ENCODE measurements around the gene PRR30.

PRR30 gene

DNA sequence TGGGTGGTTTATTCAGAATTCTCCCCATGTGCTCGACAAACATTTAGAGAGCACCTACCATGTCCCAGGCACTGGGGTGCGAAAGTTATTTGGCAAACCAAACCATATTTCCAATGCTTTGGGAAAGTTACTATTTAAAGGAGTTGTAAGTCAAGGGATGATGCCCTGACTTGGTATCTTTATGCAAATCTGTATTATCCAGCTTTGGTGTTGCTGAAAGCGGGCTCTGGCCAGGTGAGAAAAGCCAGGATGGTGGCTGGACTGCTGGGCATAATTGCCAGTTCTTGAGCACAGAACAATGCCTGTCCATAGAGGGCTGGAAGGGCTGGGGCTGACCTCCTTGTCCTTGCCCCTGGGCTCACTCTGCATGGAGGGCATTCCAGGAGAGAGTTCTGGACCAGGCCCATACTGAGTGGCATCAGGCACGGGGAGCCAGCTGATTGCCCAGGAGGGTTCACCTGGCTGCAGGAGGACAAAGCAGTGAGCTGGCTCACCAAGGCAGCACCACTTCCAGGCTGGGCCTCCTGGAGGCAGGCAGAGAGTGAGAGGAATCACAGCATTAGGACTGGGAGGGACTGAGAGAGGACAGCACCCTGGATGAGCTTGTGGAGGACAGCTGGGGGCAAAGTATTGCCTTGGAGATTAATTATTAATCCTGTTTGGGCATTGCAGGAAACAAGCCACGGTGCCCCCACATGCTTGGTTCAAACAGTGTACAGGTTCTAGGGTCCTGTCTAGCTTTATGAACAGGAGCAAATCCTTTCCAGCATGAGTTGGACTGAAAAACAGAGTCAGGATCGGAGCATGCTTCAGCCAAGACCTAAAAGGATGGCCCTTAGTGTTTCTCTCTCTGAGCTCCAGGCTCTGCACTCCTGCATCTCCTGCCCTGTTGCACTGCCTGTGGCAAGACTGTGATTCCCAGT lies 45.5 kb downstream of the PRR30 start:
- ChIA-PET CTCF (interaction anchor here (0.8 to 4.0 kb wide), 9 partner anchors 9 to 209 kb away, joined by 3 to 33 read pairs (median 7); no protein-coding TSS in a partner anchor), POLR2A (interaction anchor here (0.6 kb wide), 1 partner anchor 11 kb away, joined by 3 read pairs; no protein-coding TSS in a partner anchor)
- DNase-seq (ENCODE audit: low read depth, low spot score): no peak
- TF ChIP-seq, protein P1, sequence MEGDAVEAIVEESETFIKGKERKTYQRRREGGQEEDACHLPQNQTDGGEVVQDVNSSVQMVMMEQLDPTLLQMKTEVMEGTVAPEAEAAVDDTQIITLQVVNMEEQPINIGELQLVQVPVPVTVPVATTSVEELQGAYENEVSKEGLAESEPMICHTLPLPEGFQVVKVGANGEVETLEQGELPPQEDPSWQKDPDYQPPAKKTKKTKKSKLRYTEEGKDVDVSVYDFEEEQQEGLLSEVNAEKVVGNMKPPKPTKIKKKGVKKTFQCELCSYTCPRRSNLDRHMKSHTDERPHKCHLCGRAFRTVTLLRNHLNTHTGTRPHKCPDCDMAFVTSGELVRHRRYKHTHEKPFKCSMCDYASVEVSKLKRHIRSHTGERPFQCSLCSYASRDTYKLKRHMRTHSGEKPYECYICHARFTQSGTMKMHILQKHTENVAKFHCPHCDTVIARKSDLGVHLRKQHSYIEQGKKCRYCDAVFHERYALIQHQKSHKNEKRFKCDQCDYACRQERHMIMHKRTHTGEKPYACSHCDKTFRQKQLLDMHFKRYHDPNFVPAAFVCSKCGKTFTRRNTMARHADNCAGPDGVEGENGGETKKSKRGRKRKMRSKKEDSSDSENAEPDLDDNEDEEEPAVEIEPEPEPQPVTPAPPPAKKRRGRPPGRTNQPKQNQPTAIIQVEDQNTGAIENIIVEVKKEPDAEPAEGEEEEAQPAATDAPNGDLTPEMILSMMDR (IDR thresholded peaks at IDR 0.05; ENCODE audit: insufficient read depth, low read length, missing control alignments): no peak
- no peak overlapping the region for H3K4me3 ChIP-seq (ENCODE audit: low read depth, low read length)

DNA sequence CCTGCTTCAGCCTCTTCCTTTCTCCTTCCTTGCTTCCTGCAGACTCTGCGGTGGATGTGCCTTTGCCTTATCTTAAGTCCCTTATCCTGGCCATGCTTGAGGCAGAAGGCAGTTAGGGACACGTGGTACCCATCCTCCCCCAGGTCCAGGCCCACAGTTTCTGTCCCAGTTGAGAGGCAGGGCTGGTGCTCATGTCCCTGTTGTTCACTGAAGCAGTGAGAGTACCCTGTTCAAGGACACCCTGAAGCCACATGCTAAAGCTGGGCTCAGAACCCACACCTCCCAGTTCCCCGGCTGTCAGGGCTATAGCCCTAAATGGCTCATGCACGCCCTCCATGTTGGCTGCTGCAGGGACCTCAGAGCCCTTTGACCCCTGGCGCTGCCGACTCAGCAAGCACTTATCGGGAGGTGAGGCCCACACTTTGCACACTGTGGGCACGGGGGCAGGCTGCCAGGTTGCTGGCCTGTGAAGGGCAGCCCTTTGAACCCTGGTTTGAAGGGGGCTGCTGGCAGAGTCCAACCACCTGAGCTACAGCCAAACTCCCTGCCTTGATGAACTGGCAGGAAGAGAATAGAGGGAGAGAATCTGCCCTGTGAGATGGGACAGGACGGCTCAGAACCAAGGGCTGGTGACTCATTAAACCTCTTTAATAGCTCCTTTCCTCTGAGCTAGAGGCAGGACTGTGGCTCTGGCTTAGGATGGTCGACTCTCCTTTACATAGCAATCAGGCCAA lies 46.3 kb downstream of the PRR30 start:
- TF ChIP-seq, protein P1 (IDR thresholded peaks at IDR 0.05; ENCODE audit: insufficient read depth, low read length, missing control alignments): no peak
- CTCF ChIA-PET: interaction anchor here (1.0 to 4.0 kb wide), 11 partner anchors 10 to 210 kb away, joined by 3 to 33 read pairs (median 7); partner anchors contain the start of gene EMILIN1
- no peak for DNase-seq (ENCODE audit: low read depth, low spot score)
- POLR2A ChIA-PET: interaction anchor here (0.6 kb wide), 1 partner anchor 10 kb away, joined by 3 read pairs; no protein-coding TSS in a partner anchor
- no peak overlapping the region for H3K4me3 ChIP-seq (ENCODE audit: low read depth, low read length)

- no peak overlapping the region for H3K4me3 ChIP-seq (ENCODE audit: low read depth, low read length)
- TF ChIP-seq, protein P1 (IDR thresholded peaks at IDR 0.05; ENCODE audit: insufficient read depth, low read length, missing control alignments): no peak
- ChIA-PET POLR2A (no interaction called here), CTCF (interaction anchor here (0.7 to 4.0 kb wide), 8 partner anchors 9 to 211 kb away, joined by 3 to 33 read pairs (median 11); partner anchors contain the start of gene EMILIN1)
- DNase-seq (ENCODE audit: low read depth, low spot score): no peak
These were observed 47.2 kb downstream of the PRR30 start for GRCh38 chr2:27091746-27092695.

DNA sequence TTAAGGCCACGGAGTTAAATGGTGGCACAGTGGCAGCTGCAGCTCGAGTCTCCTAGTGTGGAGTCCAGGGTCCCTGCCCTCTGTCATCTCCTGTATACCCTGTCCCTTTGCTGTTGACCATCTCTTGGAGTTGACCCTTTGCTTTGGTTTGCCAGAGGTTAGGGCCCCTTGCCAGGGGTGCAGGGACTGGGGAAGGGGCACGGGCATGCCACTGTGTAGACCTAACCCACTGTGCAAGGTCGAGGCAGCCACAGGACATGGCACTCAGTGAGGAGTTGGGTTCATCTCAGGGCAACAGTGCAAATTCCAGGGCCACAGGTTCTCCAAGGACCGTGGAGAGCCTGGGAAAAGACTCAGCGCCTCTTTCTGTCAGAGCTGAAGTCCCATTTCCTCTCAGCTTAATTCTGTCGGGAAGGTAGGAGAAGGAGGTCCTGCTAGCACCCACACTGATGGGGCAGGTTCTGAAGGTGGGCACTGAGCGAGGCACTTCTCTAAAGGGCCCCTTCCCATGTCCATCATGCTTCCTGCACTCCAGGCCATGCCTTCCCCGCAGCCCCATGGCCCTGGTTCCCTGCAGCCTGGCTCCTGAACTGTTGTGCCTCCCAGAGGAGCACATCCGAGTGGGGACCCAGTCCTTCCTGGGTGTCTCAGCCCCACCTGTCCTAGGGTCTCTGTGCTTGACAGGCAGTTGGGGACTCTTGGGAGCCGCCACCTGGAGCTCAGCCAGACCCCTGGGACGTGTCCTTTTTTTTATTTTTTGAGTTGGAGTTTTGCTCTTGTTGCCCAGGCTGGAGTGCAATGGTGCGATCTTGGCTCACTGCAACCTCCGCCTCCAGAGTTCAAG lies 49.9 kb downstream of the PRR30 start:
- H3K4me3 ChIP-seq (ENCODE audit: low read depth, low read length): no peak overlapping the region
- no peak for DNase-seq (ENCODE audit: low read depth, low spot score)
- TF ChIP-seq, protein P1 (IDR thresholded peaks at IDR 0.05; ENCODE audit: insufficient read depth, low read length, missing control alignments): no peak
- POLR2A ChIA-PET: interaction anchor here (1.1 kb wide), 1 partner anchor 9 kb away, joined by 3 read pairs; no protein-coding TSS in a partner anchor
- CTCF ChIA-PET: interaction anchor here (0.7 to 10.3 kb wide), 12 partner anchors 7 to 214 kb away, joined by 3 to 73 read pairs (median 4); partner anchors contain the start of genes EMILIN1 and TRIM54

- TF ChIP-seq, protein P1 (IDR thresholded peaks at IDR 0.05; ENCODE audit: insufficient read depth, low read length, missing control alignments): no peak
- ChIA-PET POLR2A (interaction anchor here (2.6 kb wide), 1 partner anchor 38 kb away, joined by 18 read pairs; the partner anchor contains the start of gene AGBL5), CTCF (interaction anchor here (0.7 to 10.3 kb wide), 13 partner anchors 8 to 214 kb away, joined by 3 to 73 read pairs (median 4); partner anchors contain the start of gene TRIM54)
- no peak for DNase-seq (ENCODE audit: low read depth, low spot score)
- H3K4me3 ChIP-seq (ENCODE audit: low read depth, low read length): no peak overlapping the region
These were observed 50.6 kb downstream of the PRR30 start for GRCh38 chr2:27088634-27089033.
